H9 (cell line): ENCODE results near the gene KLK10. TPM values are rescaled to one million over a fixed set of nuclear protein-coding genes. Genes with fewer than 3 reads are reported as not detected.
"Not testable (repeated sequence)": the region's sequence is repeated elsewhere in the genome, so short reads cannot be mapped to it uniquely, and the experiment has no call there.

ENCODE experiments used
- DNase-seq: peaks from one replicate; pipeline ENCODE4 v3.0.0-alpha.2; 2017
- H2AFZ ChIP-seq: one replicate; pipeline ENCODE4 v1.6.1; 2013; ENCODE audit warnings: mild to moderate bottlenecking, low read length, control low read depth, moderate library complexity
- H2AK5ac ChIP-seq: 2 replicates; pipeline ENCODE4 v1.6.1; 2013; ENCODE audit warnings: low read length, control low read depth, mixed read lengths; ENCODE audit not compliant: insufficient read length
- H2BK120ac ChIP-seq: one replicate; pipeline ENCODE4 v1.6.1; 2013; ENCODE audit warnings: low read depth, mild to moderate bottlenecking, low read length, control low read depth, inconsistent platforms; ENCODE audit not compliant: poor library complexity, severe bottlenecking
- H2BK12ac ChIP-seq: 2 replicates; pipeline ENCODE4 v1.6.1; 2013; ENCODE audit warnings: low read length, control low read depth, mixed read lengths, low read depth; ENCODE audit not compliant: insufficient read length
- H2BK15ac ChIP-seq: 2 replicates; pipeline ENCODE4 v1.6.1; 2013; ENCODE audit warnings: low read depth, low read length, control low read depth
- H2BK20ac ChIP-seq: one replicate; pipeline ENCODE4 v1.6.1; 2013; ENCODE audit warnings: low read depth, mild to moderate bottlenecking, low read length, control low read depth, inconsistent platforms; ENCODE audit not compliant: poor library complexity, severe bottlenecking
- H2BK5ac ChIP-seq: 2 replicates; pipeline ENCODE4 v1.6.1; 2013; ENCODE audit warnings: low read length, control low read depth, mixed read lengths; ENCODE audit not compliant: insufficient read length
- H3K14ac ChIP-seq: 2 replicates; pipeline ENCODE4 v1.6.1; 2013; ENCODE audit warnings: low read length, control low read depth; ENCODE audit not compliant: insufficient read depth
- H3K18ac ChIP-seq: 2 replicates; pipeline ENCODE4 v1.6.1; 2013; ENCODE audit warnings: low read depth, mild to moderate bottlenecking, mixed read lengths, low read length, control low read depth; ENCODE audit not compliant: insufficient read length
- H3K23ac ChIP-seq: 2 replicates; pipeline ENCODE4 v1.6.1; 2013; ENCODE audit warnings: low read length, control low read depth, mixed read lengths, low read depth; ENCODE audit not compliant: insufficient read length
- H3K23me2 ChIP-seq: 2 replicates; pipeline ENCODE4 v1.6.1; 2013; ENCODE audit warnings: low read depth, mild to moderate bottlenecking, mixed read lengths, low read length, control low read depth; ENCODE audit not compliant: insufficient read length, poor library complexity, severe bottlenecking
- H3K27ac ChIP-seq: 2 replicates; pipeline ENCODE4 v1.5.1; 2013; ENCODE audit warnings: low read length, control low read depth, mixed read lengths, low read depth; ENCODE audit not compliant: insufficient read length
- H3K27me3 ChIP-seq: 2 replicates; pipeline ENCODE4 v1.6.1; 2013; ENCODE audit warnings: low read length, control low read depth, inconsistent platforms; ENCODE audit not compliant: insufficient read depth
- H3K4ac ChIP-seq: 2 replicates; pipeline ENCODE4 v1.6.1; 2013; ENCODE audit warnings: low read depth, mild to moderate bottlenecking, control low read depth, inconsistent platforms, low read length, moderate library complexity
- H3K4me1 ChIP-seq: 2 replicates; pipeline ENCODE4 v1.6.1; 2013; ENCODE audit warnings: low read length, control low read depth, inconsistent platforms; ENCODE audit not compliant: insufficient read depth
- H3K4me2 ChIP-seq: 2 replicates; pipeline ENCODE4 v1.6.1; 2013; ENCODE audit warnings: low read length, control low read depth, mixed read lengths; ENCODE audit not compliant: insufficient read length, insufficient read depth
- H3K56ac ChIP-seq: 2 replicates; pipeline ENCODE4 v1.6.1; 2013; ENCODE audit warnings: low read depth, mild to moderate bottlenecking, mixed read lengths, low read length, control low read depth; ENCODE audit not compliant: insufficient read length
- H3K79me1 ChIP-seq: 2 replicates; pipeline ENCODE4 v1.6.1; 2013; ENCODE audit warnings: low read depth, mild to moderate bottlenecking, moderate library complexity, low read length, control low read depth, inconsistent platforms; ENCODE audit not compliant: insufficient read depth, poor library complexity, severe bottlenecking
- H3K79me2 ChIP-seq: 2 replicates; pipeline ENCODE4 v1.6.1; 2013; ENCODE audit warnings: low read length, control low read depth, inconsistent platforms; ENCODE audit not compliant: insufficient read depth
- H3K9ac ChIP-seq: 2 replicates; pipeline ENCODE4 v1.6.1; 2013; ENCODE audit warnings: low read length, control low read depth, mixed read lengths; ENCODE audit not compliant: insufficient read length; ENCODE audit errors: extremely low read depth
- H3K9me3 ChIP-seq: one replicate; pipeline ENCODE4 v1.6.1; 2013; ENCODE audit warnings: low read depth, low read length, inconsistent platforms; ENCODE audit not compliant: control insufficient read depth
- H3T11ph ChIP-seq: one replicate; pipeline ENCODE4 v1.6.1; 2013; ENCODE audit warnings: mild to moderate bottlenecking, low read length, control low read depth, inconsistent platforms
- H4K20me1 ChIP-seq: one replicate; pipeline ENCODE4 v1.6.1; 2013; ENCODE audit not compliant: control insufficient read depth, insufficient read length, insufficient read depth
- H4K5ac ChIP-seq: 2 replicates; pipeline ENCODE4 v1.6.1; 2013; ENCODE audit warnings: low read depth, mild to moderate bottlenecking, mixed read lengths, low read length, control low read depth; ENCODE audit not compliant: insufficient read length
- H4K8ac ChIP-seq: replicated peaks from 2 replicates; pipeline ENCODE4 v1.6.1; 2013; ENCODE audit warnings: low read length, control low read depth, mixed read lengths, low read depth; ENCODE audit not compliant: insufficient read length
- H4K91ac ChIP-seq: 2 replicates; pipeline ENCODE4 v1.6.1; 2013; ENCODE audit warnings: low read depth, mild to moderate bottlenecking, moderate library complexity, mixed read lengths, low read length, control low read depth; ENCODE audit not compliant: insufficient read length
- H3K27ac Mint-ChIP-seq, 3 experiments: 2 replicates in 2 of 3; 3 replicates in 1 of 3; pipeline ENCODE4 v1.8.0; 2020 to 2021; ENCODE audit warnings: mixed read lengths in 3 of 3, mild to moderate bottlenecking in 1 of 3, moderate library complexity in 1 of 3
- H3K27me3 Mint-ChIP-seq: 2 replicates; pipeline ENCODE4 v1.8.0; 2021; ENCODE audit warnings: low read depth, mild to moderate bottlenecking, moderate library complexity, mixed read lengths
- H3K36me3 Mint-ChIP-seq, 3 experiments: 2 replicates in 2 of 3; 3 replicates in 1 of 3; pipeline ENCODE4 v1.8.0; 2020 to 2021; ENCODE audit warnings: low read depth in 3 of 3, mixed read lengths in 3 of 3; ENCODE audit not compliant: insufficient read depth in 1 of 3
- H3K4me1 Mint-ChIP-seq, 2 experiments: 2 replicates each; pipeline ENCODE4 v1.8.0; 2020; ENCODE audit warnings: mixed read lengths in 2 of 2
- H3K4me3 Mint-ChIP-seq, 2 experiments: 2 replicates in 1 of 2; 3 replicates in 1 of 2; pipeline ENCODE4 v1.8.0; 2020 to 2021; ENCODE audit warnings: mild to moderate bottlenecking in 2 of 2, mixed read lengths in 2 of 2, moderate library complexity in 1 of 2
- H3K9me3 Mint-ChIP-seq, 2 experiments: 2 replicates in 1 of 2; 3 replicates in 1 of 2; pipeline ENCODE4 v1.8.0; 2020; ENCODE audit warnings: mild to moderate bottlenecking in 2 of 2, mixed read lengths in 2 of 2, moderate library complexity in 1 of 2
- CTCF ChIP-seq: fragments of 200-600 bp; sonication (generic); conservative IDR thresholded peaks from 3 replicates; pipeline ENCODE4 v1.8.0; 2021; ENCODE audit warnings: antibody characterized with exemption, mild to moderate bottlenecking
- WGBS: extraction: QIAGEN DNeasy Blood & Tissue Kit; methylation state at CpG from one replicate; pipeline ENCODE4 v1.1.7; 2013; ENCODE audit warnings: missing lambda C conversion rate, low lambda C conversion rate, mixed read lengths; ENCODE audit not compliant: insufficient read length; ENCODE audit errors: extremely low coverage; 5-methylcytosine and 5-hydroxymethylcytosine counted together
- total RNA-seq: library from RNA; stranded (reverse); gene quantifications from 2 replicates; pipeline ENCODE4 v1.2.1, GENCODE V29; 2021

The KLK10 gene
- total RNA-seq, 1 experiment from 2014 or later = 1.3 TPM

GRCh38 chr19:50992666-50993035 is 26.9 kb downstream of the KLK10 start:
- no peak overlapping the region for H2BK15ac ChIP-seq
- no peaks in the 10 kb centered on the region; a peak in 1 of 7 replicates for H3K36me3 Mint-ChIP-seq
- DNase-seq = no peak
- no peak overlapping the region for H3K27ac ChIP-seq
- peaks cover 43% of the 10 kb centered on the region for H3K27me3 Mint-ChIP-seq
- H3K23me2 ChIP-seq = no peaks in the 10 kb centered on the region
- no peak overlapping the region for H3K56ac ChIP-seq
- H4K8ac ChIP-seq = no peak overlapping the region
- no peak overlapping the region for H2BK120ac ChIP-seq
- no peak overlapping the region for H3K4me3 Mint-ChIP-seq
- no peak overlapping the region for H3K27ac Mint-ChIP-seq
- TF ChIP-seq CTCF = no peak
- no peaks in the 10 kb centered on the region for H3K27me3 ChIP-seq
- H2BK20ac ChIP-seq = no peak overlapping the region
- H3K9ac ChIP-seq = no peak overlapping the region
- no peak overlapping the region for H2AFZ ChIP-seq
- H3K23ac ChIP-seq = no peak overlapping the region
- peaks cover 2 to 9% of the 10 kb centered on the region in 2 experiments; a peak in 2 of 4 replicates for H3K4me1 Mint-ChIP-seq
- H3K14ac ChIP-seq = no peak overlapping the region
- H3K79me2 ChIP-seq = no peaks in the 10 kb centered on the region
- no peak overlapping the region for H2BK12ac ChIP-seq
- H3K79me1 ChIP-seq = no peaks in the 10 kb centered on the region
- no peak overlapping the region for H3K18ac ChIP-seq
- H3K4ac ChIP-seq = no peak overlapping the region
- H2BK5ac ChIP-seq = no peak overlapping the region
- H3K4me2 ChIP-seq = no peak overlapping the region
- no peak overlapping the region for H2AK5ac ChIP-seq
- no peaks in the 10 kb centered on the region for H3K9me3 ChIP-seq
- H3K9me3 Mint-ChIP-seq = peaks cover 0 to 4% of the 10 kb centered on the region in 2 experiments; a peak in 1 of 5 replicates
- H4K5ac ChIP-seq = no peak overlapping the region
- no peaks in the 10 kb centered on the region for H3K4me1 ChIP-seq
- WGBS = 100% methylated on average over 1 of the region's 2 CpGs
- no peak overlapping the region for H3T11ph ChIP-seq
- no peaks in the 10 kb centered on the region for H4K20me1 ChIP-seq
- H4K91ac ChIP-seq = no peak overlapping the region

GRCh38 chr19:50984416-50984815 is 35.1 kb downstream of the KLK10 start:
- not testable (repeated sequence) for H4K20me1 ChIP-seq, H3K27me3 ChIP-seq, H3K56ac ChIP-seq, H2BK20ac ChIP-seq, H3K27ac Mint-ChIP-seq, H3K36me3 Mint-ChIP-seq, H3K4ac ChIP-seq, H3K23me2 ChIP-seq, H2BK12ac ChIP-seq, H2BK120ac ChIP-seq, H3K23ac ChIP-seq, H3K27ac ChIP-seq, H4K5ac ChIP-seq, H2BK15ac ChIP-seq, H4K8ac ChIP-seq, H3K9me3 Mint-ChIP-seq, H3K18ac ChIP-seq, H3K79me1 ChIP-seq, H2BK5ac ChIP-seq, H2AFZ ChIP-seq, H3K79me2 ChIP-seq, DNase-seq, H4K91ac ChIP-seq, H3K14ac ChIP-seq, H3K9ac ChIP-seq, H3K9me3 ChIP-seq, H3K4me1 ChIP-seq, H2AK5ac ChIP-seq, H3T11ph ChIP-seq
- peaks cover 11 to 19% of the 10 kb centered on the region in 2 experiments for H3K4me1 Mint-ChIP-seq
- peaks cover 50% of the 10 kb centered on the region for H3K27me3 Mint-ChIP-seq
- whole genome bisulfite sequencing = no CpG with 5 or more reads among the region's 14 CpGs
- peak overlapping the region in 1 of 2 experiments; percentile 41; a peak in 3 of 5 replicates for H3K4me3 Mint-ChIP-seq
- peak overlapping the region; percentile 74 for H3K4me2 ChIP-seq
